GM18870 (cell line): ENCODE measurements around the gene FCN1.

Experiments
- ATAC-seq: cut with Tn5 transposase; IDR thresholded peaks from one replicate; pipeline ENCODE4 v1.9.1; 2021; ENCODE audit warnings: moderate library complexity; ENCODE audit not compliant: unreplicated experiment

FCN1 gene

DNA sequence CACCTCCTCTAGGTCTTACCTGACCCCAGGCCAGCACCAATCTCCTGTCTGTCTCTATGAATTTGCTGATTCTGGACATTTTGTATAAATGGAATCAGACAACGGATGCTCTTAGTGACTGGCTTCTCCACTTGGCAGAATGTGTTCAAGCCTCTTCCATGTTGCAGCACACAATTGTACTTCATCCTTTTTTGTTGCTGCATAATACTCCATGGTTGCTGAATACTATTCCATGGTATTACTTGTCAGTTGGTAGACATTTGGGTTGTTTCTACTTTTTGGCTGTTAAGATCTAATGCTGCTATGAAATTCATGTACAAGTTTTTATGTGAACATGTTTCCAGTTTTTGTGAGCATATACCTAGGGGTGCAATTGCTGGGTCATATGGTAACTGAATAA, 34.3 kb upstream of the FCN1 start:
- ATAC-seq: no peak

DNA sequence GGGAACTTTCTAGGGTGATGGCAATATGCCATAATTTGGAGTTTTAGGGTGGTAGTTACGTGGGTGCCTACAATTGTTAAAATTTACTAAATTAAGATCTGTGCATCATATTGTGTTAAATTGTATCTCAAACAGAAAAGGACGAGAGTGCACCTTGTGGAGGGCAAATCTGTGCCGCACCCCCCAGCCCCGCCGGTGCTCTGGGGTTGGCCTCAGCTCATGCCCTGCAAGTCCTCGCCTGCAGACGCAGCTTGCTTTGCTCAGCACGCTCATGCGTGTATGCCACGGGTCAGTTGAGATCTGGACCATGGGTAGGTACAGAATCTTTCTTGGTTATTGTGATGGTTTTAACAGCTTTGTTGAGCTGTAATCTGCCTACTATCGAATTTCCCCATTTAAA, 33.7 kb upstream of the FCN1 start:
- ATAC-seq: no peak

DNA sequence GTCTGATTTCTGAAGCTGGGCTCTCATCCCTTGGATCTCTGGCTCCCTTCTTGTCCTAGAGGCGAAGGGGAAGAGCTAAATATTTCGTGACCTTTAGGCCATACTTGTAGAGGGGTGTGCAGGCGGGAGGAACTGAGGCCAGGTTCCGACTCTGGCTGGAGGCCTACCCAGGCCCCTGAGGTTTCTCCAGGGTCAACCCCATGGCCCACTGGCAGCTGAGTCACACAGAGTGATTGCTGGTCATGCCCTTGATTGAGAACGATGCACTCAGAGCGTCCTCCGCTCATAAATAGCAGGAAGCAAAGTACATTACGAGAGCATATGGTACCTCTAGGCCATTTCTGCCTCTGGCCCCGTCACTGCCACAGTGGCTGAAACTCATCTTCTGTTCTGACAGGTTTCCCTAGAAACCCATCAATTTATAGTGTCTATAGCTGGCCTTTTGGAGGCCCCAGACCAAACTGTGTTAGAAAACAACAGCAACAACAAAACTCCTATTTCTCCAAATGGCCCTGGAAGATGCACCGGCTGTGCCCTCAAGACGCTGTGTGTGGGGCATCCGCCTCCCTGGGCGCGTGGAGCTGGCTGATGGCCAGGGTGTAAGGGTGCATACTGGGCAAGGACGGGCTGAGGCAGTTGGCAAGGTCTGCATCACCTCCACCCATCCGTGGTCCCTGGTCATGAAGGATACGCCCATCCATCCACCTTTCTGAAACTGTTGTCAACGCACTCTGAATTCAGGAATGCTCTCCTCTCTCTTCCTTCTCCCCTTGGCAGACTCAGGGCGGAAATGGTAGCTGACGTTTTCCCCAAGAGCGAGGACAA, 32.9 kb upstream of the FCN1 start:
- no peak for ATAC-seq

DNA sequence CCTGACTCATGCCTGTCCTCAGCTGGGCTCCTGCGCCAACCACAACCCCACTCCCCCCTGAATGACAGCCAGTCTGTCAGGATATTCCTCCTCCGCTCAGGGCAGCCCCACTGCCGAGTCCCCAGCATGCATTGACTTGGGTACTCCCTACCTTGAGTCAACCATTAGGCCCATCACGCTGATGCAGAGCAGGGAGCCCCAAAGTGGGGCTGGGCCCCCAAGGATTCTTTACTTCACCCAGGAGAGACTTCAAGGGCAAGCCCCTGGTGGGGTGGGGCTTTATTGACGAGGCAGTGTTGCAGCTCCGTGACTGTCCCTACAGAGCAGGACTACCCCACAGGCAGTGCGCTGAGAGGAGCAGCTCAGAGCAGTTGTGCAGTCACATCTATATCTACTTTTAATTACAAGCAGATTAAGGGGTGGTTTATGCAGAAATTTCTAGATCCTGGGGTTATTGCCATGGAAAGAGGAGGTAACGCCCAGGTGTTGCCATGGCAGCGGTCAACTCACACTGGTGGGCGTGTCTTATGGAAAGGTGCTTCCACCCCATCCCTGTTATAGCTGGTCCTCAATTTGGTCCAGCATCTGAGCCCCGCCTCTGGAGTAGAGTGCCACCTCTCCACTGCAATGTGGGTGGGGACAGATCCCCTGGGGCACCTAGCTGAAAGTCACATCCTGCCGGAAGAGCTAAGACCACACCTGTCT, 32.1 kb upstream of the FCN1 start:
- ATAC-seq: no peak

DNA sequence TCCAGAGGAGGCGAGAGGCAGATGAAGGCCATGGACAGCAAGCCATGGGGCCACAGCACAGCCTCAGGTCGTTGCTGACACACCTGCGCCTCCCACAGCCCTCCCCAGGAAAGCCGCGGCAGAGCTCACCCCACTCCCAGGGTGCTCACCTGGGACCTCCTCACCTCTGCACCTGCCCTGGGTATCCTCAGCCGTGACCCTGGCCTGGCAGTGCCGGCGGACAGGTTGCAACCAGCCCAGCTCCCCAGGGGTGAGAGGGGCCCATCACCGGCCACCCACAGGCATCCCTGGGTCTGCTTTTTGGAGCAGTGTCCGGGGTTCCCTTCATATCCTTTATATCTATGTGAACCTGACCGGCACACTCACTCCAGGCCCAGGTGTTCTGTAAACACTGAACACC, 30.4 kb upstream of the FCN1 start:
- ATAC-seq: no peak

DNA sequence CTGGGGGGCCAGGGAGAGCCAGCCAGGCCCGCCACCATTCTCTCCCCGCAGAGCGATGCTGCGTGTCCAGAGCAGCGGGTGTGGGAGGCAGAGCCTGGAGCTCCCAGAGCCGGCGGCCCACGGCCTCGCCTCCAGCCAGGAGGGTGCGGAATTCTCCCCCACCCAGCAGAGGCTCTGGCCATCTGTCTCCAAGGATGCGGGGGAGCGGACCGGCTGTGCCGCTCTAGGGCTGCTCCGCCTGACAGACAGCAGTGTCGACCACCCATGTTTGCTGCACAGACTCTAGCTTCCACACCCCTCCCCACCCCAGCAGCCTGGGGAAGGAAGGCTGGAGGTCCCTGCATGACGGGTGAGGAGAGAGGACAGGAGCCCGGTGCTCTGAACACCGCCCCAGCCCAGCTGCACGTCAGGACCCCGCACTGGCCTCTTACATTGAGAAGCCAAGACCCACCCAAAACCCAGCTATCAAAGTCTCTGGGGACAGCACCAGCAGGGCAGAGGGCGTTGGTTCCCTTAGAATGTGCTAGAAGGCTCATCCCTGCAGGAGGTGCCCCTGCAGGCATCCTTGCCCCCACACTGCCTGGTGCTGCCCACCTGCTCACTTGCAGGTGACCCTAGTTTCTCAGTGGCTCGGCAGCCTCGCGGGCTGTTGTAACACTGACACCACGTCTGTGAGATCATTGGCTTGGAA, 29.7 kb upstream of the FCN1 start:
- ATAC-seq: no peak

DNA sequence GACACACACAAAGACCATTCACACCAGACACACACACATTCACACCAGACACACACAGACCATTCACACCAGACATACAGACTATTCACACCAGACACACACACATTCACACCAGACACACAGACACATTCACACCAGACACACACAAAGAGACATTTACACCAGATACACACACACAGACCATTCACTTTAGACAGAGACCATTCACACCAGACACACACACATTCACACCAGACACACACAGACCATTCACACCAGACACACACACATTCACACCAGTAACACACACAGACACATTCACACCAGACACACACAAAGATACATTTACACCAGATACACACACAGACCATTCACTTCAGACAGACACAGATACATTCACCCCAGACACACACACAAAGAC, 29.0 kb upstream of the FCN1 start:
- ATAC-seq: no peak

DNA sequence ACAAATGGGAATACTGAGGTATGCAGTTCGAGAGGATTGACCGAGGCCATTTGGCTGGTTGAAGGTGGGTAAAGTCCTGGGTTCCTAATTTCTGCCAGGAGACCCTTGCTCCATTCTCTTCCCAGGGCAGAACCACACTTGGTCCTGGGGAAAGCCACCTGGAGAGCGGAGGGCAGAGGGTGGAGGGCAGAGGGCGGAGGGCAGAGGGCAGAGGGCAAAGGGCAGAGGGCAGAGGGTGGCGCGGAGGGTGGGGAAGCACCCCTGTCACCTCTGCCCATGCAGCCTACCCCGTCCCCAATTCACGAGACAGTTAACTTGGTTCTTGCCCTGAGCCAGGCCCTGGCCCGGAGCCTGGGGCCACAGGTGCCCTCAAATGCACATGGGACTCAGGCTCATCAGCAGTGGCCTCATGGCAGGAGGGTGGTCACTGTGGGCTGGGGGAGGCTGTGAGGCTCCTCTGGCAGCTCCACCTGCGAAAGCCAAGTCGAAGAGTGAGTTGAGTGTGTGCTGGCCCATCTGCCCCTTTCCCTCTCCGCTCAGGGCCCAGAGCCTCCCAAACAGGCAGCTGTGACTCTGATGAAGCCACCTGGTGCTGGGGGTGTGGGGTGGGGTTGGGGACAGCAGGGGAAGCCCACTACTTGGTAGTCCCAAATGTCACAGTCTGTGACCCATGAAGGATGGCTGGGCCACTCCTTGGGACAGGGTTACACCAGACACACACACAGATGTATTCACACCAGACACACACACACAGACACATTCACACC, 28.0 kb upstream of the FCN1 start:
- ATAC-seq: no peak

DNA sequence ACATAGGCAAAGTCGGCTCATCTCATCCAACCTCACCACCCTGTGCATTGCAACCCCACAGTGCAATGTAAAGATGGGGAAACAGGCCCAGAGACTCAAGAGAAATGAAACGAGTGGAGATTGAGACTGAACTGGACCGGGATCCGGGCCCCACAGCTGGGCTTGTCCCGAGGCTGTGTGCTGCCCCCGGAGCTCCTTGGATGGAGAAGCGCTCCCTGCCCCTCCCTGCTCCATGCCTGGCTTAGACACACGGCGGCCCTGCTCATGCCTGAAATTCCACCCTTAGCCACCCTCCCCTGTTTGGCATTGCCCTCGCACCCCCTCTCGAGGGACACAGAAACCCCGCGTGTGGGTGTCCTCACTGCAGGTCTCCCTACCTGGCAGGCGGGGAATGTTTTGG, 27.2 kb upstream of the FCN1 start:
- no peak for ATAC-seq

DNA sequence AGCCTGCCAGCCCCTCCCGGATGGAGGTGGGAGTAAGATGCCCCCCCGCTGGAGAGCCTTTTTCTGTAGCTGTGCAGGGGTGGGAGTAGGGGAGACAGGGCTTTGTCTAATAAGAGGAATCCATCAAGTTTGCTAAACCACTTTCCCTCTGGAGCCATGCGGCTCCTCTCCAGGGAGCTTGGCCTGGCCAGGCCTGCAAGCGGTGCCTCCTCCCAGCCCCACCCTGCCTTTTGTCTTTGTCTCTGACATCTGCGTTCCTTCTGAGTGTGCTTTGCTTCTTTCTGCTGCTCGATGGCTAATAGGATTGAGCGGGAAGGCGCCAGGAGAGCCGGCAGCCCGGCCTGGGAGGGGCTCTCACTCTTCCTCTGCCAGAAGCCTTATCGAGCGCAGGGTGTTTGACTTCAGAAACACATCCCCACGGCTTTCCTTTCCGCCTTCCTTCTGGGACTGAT, 26.7 kb upstream of the FCN1 start:
- no peak for ATAC-seq

DNA sequence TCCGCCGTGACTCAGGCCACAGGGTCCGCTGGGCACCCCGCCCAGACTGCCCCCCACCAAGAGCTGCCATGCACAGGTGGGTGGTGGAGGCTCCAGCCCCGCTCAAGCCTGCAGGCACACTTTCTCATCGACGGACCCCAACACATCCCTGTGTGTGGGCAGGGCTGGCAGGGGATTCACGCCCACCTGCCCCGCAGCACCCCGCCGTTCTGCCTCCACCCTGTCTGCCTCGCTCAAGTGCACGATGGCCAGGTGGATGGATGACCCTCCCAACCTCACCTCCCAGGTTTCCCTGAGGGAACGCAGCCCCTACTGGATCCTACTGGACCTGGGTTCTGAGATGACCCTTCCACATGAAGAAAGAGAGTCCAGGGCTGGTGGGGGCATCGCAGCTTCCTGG, 26.1 kb upstream of the FCN1 start:
- no peak for ATAC-seq

DNA sequence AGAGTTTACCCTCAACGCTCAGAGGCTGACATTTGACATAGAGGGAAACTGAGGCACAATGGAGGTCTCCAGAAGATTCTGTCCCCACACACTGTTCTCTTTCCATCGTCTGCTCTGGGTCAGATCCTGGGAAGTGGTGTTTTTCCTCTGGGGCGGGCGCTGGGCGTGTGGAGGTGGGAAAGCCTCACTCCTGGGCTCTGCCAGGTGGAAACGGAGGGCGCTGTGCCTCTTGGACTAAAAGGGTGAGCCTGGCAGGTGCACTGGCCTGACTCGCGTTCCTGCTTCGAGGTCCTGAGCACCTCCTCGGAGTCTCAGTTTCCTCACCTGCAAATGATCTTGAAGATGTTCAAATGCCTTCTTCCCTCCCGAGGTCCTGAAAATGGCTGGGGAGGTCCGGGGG, 25.7 kb upstream of the FCN1 start:
- no peak for ATAC-seq

DNA sequence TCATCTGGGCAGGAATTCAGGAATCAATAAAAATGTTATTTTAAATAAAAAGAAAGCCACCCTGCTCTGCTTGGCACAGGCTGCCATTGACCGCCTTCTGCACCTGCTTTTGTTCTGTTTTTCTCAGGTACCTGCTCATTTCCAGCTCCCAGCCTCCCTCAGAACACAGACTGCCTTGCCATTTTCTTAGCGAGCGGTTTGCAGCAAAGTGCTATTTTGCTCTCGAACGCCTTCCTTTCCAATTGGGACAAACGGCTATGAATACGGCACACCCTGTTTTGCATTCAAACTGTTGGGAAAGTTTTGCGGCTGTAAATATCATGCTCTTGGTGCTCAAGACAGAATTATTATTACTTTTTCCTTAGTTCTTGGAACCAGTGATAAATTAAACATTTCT, 25.1 kb upstream of the FCN1 start:
- no peak for ATAC-seq

DNA sequence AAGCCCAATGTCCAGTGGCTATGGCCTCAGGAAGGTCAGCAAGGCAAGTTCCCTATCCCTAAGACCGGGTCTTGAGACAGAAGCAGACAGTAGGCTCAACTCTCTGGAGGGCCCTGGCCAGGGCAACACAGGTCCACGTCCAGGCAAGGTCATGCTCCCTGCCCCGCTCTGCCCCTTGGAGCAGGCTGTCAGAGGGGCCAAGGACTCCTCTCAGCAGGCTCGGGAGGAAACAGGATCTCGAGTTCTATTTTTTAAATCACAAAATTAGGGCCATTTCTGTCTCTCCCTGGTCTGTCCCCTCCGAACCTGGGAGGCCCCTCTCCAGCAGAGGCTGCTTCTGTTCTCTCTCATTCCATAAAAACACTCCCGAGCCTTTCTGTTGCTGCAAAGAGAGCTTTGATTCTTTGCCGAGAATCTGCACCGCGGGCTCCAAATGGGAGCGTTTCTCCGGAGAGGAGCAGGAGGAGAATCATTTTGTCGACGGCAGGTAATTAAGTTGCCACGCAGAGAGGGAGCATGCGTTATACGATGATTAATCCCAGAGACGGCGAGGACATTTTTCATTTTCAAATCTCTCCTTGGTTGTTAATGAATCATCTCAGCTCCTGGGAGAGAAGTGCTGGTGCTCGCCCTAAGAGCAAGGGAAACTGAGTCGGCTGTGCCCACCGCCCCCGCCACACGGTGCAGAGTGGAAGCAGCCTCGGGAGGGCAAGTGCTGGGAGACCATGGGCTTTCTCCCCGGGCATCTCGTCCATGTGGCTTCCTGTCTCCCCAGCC, 24.5 kb upstream of the FCN1 start:
- no peak for ATAC-seq

DNA sequence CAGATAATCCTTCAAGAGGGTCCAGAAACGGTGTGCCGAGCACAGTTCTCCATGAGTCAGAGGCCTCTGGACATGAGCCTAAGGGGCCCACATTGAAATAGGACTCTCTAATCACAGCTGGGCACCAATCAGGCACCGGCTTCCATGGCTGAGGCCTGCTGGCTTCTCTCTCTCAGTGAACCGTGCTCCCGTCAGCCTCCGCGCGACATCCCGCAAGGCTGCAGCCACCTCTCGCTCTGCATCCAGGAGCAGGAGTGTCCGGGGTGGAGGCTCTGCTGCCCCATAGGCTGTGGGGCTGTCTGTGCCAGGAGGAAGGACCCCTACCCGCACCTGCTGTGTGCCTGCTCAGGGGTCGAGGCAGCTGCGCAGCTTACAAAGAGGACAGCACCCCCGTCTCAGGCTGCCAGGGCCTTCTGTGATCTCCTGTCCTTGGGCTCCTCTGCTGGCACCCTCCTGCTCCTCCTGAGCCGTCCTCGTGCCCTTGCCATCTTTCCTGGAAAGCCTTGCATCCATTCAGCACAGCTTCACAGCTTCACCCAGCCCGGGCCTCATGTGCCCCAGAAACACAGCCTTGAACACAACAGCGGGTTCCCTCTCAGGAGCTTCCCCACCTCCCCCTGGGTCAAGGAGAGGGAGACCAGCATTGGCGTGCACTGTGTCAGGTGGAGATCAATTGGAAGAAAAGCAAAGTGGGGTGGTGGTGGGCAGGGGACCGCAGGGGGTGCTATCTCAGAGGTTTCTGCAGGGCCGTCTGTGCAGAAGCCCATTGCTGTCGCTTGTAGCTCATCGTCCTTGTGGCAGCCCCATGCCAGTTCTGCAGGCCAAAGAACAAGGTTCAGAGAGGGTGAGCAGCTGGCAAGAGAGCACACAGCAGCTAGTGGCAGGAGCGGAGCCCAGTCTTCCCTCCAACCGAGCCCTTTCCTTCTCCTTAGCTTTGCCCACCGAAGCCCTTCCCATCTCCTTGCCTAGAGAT, 22.8 kb upstream of the FCN1 start:
- ATAC-seq: no peak

DNA sequence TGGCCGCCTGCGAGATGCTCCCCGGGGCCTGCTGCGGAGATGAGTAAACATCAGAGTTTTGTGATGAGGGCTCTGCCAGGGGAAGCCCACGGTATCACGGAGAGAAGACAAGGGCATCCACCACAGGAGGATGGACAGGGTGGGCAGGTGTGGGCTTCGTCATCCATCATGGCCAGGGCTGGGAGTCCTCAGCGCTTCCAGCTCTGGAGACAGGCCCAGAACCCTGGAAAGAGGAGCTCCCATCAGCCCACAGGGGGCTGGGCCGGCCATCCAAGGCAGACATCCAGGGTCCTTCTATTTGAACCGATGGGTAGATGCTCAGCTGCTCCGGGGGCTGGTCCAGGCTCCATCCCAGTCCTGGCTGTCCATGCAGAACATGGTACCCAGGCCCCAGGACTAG, 22.1 kb upstream of the FCN1 start:
- ATAC-seq: no peak

DNA sequence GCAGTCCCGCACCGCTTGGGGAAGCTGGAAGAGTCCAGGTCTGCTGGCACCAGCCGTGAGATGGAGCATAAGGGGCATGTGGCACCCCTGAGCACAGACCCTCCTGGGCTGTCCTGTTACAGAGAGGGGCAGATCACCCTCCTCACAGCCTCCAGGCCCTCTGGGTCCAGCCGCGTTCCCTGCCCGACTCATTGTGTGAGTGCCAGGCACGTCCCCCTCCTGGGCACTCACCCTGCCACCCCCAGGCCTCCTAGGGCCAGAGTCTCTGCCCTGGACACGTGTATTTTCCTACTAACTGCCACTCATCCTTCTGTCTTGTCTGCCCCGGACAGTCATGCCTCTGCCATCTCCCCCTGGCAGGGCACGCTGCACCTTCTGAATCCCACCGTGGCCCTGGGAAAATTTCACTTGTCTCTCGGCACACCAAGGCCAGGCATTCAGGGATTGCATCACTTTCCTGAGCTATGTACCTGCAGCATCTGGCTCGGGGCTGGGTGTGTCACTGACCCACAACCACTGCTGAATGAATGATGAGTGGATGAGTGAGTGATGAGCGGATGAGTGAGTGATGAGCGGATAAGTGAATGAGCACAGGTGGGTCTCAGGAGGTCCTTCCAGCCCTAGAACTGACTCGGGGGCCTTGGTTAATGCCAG, 21.5 kb upstream of the FCN1 start:
- no peak for ATAC-seq

DNA sequence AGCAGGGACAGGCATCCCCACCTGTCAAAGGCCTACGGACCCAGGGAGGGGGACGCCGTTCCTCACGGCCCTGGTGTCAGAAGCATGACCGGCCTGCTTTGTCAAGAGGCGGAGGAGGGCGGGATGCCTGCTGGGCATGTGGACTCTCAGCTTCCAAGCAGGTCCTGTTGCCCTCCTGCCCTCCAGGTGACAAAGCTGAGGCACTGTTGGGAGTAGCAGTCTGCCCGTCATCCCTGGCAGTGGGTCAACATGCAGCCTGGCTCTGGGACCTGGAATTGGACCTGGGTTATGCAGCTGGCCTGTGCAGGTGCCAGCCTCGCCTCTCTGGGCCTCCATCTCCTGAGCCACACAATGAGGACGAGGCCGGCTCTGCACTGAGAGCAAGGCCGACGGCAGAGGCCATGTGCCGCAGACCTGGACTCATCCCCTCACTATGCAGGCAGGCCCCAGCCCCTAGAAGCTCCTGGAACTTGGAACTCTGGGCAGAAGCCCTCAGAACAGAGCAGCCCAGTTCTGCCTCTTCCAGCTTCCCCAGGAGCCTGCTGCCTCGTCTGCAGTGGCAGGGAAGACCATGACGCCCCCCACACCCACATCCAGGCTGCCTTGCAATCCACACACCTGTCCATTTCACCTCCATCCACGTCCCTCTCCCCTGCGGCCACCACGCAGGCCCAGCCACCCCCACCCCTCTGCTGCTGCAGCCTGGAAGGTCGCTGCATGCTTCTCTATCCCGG, 20.8 kb upstream of the FCN1 start:
- no peak for ATAC-seq
